ENCODE measurements around the gene ABCB8. TPM values are rescaled to one million over a fixed set of nuclear protein-coding genes. Genes with fewer than 3 reads are reported as not detected.

ABCB8 gene
- 27.7 TPM for total RNA-seq (ENCODE audit: insufficient read depth, low replicate concordance)

DNA sequence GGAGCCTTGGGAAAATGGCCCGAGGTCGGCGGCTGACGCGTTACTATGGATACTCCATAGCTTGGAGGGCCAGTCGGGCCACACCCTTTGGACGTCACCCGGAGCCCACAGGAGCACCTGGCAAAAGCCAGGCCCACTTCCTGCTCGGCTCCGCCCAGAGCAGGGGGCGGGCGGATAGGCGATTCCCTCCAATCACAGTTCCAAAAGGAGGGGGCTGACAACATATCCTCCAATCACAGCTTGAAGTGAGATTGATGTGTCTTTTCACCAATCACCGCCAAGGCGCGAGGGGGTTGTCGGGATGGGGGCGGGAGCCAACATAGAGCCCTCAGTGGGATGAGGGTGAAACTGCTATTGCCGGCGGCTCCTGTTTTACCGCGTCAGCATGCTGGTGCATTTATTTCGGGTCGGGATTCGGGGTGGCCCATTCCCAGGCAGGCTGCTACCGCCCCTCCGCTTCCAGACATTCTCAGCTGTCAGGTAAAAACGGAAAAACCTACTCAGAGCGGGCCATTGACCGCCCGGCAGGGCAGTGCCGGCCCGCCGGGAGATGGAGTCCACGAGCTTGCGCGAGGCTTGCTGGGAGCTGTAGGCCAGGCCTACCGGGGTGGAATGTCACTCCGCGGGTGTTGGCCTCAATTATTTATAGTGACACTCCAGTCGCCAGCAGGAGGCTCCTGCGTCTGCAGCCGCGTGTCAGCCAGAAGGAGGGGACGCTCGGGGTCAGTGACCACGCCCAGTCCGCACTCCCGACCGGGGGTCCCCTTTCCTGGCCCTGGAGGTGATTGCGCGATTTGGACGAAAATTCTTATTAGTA lies at the start of gene ABCB8:
Gene ABCB8, plus strand, starts transcription at position 320 of the 817 bp plus-strand sequence. Its CDS starts 66 bp downstream, at position 386.
- peak; percentile 99 for DNase-seq (ENCODE audit: low spot score)

DNA sequence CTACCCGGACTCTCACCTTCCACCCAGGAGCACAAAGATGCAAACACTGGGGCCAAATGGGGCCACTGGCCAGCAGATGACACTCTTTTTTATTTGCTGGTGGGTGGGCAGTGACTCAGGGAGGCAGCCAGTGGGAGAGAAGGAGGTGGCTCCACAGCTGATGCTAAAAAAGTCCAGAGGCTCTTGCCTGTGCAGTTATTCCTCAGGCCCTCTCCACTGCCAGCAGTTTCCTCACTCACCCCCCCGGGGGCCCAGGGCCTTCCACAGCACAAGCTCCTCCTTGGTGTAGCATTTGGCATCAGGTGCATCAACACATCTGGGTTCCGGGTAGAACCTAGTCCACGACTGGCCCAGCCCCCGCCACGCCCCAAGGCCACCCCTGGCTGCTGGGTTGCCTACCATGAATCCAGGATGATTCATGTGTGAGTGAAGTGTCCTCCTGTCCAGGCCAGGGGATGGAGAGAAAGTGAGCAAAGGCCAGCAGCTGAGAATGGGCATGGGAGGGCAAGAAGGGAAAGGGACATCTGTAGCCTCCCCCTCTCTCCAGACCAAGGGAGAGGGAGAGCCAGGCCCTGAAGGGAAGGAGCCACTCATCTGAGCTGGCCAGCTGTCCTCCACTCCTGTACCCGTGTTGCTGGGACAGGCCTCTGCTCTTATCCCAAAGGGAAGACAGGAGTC lies 48.4 kb upstream of the ABCB8 start:
- peak; percentile 80 for DNase-seq (ENCODE audit: low spot score)

DNA sequence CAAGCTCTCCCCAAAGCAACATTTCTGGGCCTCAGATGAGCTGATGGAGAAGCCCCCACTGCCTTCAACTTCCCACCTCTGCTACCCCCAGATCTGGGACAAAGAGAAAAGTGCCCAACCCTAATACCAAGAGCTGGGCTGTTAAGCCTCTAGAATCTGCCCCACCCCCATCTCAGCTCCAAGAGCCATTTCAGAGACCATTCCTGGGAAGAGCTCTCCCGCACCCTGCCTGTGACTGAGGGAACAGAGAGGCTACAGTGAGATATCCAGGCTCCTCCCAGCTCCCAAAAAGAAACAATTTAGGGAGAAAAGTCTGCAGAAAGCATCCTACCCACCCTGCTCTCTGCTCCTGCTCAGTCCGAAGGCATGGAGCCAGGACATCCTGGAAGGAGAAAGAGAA lies 47.6 kb upstream of the ABCB8 start:
- DNase-seq (ENCODE audit: low spot score): peak; percentile 55

DNA sequence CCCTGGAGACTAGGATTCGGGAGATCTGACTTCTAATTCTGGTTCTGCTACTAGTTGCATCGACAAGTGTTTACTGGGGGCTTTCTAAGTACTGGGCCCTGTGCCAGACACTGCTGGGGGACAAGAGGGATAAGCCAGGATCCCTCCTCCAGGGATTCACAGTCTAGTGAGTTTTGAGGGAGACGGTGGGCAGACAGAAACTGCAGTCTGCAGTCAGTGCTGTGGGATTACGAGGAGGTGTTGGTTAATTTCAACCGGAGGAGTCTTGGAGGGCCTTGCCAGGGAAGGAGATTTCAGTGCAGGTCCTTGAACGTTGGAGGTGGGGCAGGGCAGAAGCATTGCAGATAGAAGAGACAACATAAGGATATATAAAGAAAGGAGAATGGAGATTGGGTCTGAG lies 46.6 kb upstream of the ABCB8 start:
- DNase-seq (ENCODE audit: low spot score): no peak

DNA sequence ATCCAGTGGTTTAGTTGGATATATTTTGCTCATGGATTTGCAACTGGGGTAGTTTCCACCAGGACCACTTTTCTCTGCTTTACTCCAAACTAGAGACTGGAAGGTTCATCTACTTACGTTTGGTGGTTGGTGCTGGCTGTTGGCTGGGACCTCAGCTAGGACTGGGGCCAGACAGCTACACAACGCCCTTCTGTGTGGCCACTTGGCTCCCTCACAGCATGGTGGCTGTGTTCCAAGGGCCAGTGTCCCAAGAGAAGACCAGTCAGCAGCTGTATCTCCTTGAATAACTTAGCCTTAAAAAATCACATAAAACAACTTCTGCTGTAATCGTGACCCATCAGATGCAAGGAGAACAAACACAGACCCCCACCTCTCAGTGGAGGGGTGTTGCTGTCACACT lies 45.9 kb upstream of the ABCB8 start:
- DNase-seq (ENCODE audit: low spot score): no peak

DNA sequence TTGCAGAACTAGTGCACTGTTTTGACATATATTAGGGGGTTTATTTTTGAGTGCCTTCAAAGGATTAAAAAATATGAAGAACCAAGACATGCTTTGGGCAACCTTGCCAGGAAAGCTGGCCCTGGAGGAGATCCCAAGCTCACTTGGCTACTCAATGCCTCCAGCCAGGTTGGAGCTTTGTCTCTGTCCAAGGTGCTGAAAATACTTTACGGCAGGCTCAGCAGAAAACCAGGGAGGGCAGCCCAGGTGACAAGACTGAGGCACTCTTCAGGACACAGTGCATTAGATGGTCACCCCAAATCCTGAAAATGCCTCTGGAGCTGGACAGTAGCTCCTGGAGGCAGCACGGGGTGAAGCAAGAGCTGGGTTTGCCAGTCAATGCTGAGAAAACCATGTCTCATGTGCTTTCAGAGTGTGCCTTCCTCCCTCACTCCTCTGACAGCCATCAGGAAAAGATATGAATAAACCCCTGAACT lies 44.3 kb upstream of the ABCB8 start:
- DNase-seq (ENCODE audit: low spot score): peak; percentile 65

DNA sequence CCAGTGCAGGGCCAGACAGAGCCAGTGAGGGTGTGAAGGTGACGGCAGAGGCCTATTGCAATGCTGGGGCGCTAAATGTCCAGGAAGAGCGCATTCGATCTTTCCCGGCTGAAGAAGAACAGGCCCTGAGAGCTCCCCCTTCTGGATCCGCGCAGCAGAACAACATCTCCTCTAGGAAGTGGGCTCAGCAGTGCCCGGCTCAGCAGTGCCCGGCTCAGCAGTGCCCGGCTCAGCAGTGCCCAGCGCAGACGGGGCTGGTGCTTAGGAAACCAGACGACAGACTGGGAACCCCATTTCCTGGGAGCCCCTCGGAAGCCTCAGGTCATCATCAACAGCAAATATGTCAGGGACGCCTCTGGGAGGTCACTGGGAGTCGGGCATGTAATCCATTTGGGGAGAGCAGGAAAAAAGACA lies 42.1 kb upstream of the ABCB8 start:
- peak; percentile 66 for DNase-seq (ENCODE audit: low spot score)

DNA sequence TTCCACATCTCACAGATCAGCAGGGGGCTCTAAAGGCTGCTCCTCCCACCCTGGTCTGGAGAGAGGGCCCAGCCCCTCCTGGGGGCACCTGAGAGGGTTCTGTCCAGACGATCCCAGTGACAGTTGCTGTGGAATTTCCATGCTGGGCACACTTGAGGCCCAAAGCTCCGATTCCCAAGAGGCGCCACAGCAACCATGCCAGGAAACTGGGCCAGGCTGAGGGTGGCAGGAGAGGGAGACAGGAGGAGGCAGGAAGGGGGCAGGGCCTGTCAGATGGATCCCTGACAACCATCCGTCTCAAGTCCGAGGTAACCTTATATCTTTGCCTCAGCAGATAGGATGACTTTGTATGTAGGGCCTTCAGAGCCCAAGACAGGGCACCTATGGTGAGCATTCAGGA lies 41.7 kb upstream of the ABCB8 start:
- no peak for DNase-seq (ENCODE audit: low spot score)

DNA sequence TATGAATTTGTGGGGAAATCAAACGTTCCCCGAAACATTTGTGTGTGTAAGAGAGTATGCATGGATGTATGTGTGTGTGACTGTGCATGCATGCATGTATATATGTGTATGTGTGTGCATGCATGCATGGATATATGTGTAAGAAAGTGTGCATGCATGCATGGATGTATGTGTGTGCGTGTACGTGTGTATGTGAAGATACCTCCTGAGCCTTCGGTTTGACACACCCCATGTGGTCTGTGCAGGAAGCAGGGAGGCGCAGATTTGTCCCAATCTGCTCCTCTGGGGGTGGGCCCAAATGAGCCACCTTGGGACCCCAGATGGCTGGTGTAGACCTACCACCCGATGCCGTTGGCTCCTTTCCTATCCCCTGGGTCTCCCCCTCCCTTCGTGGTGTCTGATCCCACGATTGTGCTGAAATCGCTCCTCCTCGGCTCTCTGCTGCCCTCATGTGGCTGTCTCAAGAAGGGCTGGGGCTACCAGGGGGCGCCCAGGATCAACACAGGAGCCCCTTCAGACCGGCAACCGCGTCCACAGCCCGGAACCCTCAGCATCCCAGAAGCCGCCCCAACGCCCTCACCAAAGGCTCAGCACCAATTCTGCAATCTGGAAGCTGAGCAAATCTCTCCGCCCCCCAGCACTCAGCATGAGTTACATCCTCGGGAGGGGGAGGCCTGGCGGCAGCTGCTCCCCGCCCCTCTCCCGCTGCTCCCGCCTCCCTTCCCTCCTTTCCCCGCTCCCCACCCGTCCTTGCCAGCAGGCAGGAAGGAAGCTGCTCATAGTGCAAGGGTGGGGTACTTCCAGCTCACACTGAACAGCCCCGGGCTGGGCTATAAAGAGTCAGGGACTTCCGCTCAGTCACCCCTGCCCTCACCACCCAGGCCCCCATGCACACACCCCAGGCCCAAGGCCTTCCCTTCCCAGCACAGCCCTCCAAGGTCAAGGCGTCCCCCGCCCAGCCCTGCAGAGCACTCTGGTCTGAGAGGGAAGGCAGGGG lies 39.7 kb upstream of the ABCB8 start:
- DNase-seq (ENCODE audit: low spot score): peak; percentile 96

DNA sequence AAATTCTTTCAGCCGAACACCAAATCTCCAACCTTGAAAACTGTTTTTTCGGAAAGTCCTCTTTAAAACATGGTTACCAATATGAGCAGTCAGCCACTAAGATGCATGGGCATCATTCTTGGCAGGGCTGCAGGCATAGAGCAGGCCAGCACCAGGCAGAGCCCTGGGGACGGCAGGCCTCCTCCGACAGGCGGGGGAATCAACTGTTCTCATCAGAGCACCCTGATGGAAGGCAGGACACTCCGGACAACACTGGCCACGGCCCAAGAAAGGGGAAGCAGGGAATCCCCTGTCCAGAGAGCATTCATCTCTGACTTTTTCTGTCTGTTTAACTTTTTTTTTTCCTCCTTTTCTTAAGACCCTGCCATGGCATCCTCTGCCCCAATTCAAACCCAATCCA lies 38.8 kb upstream of the ABCB8 start:
- peak; percentile 79 for DNase-seq (ENCODE audit: low spot score)

DNA sequence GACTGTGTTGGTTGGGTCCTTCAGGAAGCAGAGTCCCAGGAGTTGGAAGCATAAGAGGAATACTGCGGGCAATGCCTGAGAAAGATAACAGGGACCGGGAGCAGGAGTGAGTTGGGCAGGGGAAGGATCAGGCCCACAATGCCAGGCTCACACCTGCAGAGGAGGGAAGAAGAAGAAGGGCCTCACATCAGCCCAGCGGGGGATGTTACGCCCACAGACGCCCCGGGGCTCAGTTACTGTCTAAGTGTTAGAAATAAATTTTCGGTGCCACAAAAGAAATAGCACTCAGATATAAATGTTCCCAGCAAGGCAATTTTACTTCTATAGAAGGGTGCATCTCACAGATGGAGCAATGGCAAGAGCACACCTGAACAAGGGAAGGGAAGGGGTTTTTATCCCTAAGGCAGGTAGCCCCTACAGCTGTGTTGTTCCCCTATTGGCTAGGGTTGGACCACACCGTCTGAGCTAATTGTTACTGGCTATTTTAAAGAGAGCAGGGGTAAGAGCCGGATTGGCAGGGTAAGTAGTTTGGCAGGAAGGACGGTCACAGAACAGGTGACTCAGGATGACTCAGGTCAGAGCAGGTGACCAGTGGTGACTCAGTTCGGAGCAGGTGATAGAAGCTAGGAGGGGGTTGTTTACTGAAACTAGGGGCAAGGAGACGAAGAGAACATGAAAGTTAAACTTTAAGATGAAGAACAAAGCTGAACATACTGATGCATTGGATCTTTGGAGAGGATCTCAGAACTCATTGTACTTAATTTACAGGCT lies 37.6 kb upstream of the ABCB8 start, which contains the start of gene NOS3:
Gene NOS3, plus strand, starts transcription at position 602 of the 771 bp plus-strand sequence. CDS start 2,787 bp downstream, outside the sequence.
- no peak for DNase-seq (ENCODE audit: low spot score)

DNA sequence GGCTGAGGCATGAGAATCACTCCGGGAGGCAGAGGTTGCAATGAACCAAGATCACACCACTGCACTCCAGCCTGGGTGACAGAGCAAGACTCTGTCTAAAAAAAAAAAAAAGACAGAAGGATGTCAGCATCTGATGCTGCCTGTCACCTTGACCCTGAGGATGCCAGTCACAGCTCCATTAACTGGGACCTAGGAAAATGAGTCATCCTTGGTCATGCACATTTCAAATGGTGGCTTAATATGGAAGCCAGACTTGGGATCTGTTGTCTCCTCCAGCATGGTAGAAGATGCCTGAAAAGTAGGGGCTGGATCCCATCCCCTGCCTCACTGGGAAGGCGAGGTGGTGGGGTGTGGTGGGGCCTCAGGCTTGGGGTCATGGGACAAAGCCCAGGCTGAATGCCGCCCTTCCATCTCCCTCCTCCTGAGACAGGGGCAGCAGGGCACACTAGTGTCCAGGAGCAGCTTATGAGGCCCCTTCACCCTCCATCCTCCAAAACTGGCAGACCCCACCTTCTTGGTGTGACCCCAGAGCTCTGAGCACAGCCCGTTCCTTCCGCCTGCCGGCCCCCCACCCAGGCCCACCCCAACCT lies 36.1 kb upstream of the ABCB8 start:
- no peak for DNase-seq (ENCODE audit: low spot score)

DNA sequence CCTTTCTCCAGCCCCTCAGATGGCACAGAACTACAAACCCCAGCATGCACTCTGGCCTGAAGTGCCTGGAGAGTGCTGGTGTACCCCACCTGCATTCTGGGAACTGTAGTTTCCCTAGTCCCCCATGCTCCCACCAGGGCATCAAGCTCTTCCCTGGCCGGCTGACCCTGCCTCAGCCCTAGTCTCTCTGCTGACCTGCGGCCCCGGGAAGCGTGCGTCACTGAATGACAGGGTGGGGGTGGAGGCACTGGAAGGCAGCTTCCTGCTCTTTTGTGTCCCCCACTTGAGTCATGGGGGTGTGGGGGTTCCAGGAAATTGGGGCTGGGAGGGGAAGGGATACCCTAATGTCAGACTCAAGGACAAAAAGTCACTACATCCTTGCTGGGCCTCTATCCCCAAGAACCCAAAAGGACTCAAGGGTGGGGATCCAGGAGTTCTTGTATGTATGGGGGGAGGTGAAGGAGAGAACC lies 35.4 kb upstream of the ABCB8 start:
- DNase-seq (ENCODE audit: low spot score): no peak

DNA sequence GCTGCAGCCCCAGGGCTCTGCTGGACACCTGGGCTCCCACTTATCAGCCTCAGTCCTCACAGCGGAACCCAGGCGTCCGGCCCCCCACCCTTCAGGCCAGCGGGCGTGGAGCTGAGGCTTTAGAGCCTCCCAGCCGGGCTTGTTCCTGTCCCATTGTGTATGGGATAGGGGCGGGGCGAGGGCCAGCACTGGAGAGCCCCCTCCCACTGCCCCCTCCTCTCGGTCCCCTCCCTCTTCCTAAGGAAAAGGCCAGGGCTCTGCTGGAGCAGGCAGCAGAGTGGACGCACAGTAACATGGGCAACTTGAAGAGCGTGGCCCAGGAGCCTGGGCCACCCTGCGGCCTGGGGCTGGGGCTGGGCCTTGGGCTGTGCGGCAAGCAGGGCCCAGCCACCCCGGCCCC lies 34.7 kb upstream of the ABCB8 start:
- no peak for DNase-seq (ENCODE audit: low spot score)

DNA sequence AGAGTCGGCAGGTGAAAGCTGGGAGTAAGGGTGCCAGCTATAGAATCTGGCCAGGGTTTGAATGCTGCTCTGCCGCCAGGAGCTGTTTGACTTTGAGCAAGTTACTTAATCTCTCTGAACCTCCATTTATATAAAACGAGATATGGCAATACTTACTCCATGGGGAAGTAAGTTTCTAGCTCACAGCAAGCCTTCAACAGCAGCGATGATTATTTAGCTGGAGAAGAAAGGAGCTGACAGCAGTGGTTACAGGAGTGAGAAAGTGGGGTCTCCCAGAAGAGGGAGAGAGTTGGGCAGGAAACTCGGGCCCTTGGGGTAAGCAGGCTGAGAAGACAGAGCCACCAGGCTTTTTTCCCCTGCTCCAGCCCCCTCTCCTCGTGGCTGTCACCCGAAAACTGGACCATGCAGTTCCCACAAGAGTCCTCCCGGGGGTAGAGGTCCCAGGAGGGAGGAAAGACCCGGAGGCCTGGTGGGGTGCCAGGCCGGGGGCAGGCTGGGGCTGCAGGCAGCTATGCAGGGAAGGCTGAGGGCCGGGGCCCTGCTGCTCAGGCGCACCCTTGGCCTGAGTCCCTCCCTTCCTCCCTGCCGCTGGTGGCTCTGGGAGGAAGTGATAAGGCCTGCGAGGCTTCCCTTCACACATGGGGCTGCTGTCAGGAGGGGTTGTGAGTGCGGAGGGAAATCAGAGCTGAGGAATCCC lies 34.0 kb upstream of the ABCB8 start:
- DNase-seq (ENCODE audit: low spot score): peak; percentile 90

DNA sequence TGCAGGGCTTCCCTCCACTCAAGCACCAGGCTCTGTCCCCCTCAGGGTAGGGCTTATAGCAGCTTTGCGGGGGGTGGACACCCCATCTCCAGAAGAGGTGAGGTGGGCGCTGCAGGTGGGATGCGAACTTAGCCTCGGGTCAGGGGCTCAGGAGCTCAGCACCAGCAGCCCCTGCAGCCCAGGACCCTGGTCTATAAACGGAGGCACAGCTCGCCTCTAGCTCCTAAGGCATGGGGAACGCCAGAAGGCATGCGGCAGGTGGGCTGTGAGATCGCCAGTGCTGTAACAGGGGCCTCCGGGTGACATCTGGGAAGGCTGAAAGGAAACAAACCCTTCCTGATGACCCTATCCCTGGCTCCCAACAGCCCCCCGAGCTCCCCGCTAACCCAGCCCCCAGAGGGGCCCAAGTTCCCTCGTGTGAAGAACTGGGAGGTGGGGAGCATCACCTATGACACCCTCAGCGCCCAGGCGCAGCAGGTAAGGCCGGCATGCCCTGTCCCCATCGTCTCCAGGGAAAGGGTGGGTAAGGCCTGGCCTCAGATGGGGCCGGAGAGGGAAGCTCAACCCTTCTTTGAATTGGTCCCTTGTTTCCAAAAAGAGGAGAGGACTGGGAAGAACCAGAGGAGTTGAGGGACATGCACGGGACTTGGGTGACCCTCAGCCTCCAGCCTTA lies 33.3 kb upstream of the ABCB8 start:
- DNase-seq (ENCODE audit: low spot score): no peak

DNA sequence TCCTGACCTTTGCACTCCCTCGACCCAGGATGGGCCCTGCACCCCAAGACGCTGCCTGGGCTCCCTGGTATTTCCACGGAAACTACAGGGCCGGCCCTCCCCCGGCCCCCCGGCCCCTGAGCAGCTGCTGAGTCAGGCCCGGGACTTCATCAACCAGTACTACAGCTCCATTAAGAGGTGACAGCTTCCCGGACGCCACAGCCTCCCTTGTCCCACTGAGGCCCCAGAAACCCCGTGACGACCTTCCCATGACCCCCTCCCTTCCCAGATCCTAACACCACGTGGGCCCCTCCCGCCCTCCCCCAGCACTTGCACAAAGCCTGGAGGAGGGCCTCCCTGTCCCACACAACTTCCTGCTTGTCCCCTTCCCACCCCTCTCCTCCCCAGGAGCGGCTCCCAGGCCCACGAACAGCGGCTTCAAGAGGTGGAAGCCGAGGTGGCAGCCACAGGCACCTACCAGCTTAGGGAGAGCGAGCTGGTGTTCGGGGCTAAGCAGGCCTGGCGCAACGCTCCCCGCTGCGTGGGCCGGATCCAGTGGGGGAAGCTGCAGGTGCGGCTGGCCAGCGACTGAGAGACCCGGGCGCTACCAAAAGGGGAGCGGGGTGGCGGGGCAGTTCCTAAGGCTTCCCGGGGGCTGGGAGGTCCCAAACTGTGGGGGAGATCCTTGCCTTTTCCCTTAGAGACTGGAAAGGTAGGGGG lies 31.7 kb upstream of the ABCB8 start:
- DNase-seq (ENCODE audit: low spot score): no peak

DNA sequence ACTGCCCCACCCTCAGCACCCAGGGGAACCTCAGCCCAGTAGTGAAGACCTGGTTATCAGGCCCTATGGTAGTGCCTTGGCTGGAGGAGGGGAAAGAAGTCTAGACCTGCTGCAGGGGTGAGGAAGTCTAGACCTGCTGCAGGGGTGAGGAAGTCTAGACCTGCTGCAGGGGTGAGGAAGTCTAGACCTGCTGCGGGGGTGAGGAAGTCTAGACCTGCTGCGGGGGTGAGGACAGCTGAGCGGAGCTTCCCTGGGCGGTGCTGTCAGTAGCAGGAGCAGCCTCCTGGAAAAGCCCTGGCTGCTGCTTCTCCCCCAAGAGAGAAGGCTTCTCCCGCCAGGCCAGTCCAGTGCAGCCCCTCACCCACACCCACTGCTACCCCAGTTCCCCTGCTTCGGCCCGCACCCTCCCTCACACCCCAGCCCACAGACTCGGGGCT lies 31.2 kb upstream of the ABCB8 start:
- DNase-seq (ENCODE audit: low spot score): no peak

All from umbilical cord (tissue), 2 donors.